SK-N-SH treated with all-trans-retinoic acid at 6 μM for 48 hours (cell line): ENCODE data around the gene RNGTT.

ENCODE experiments used
- ARNTL ChIP-seq: fragments of 450-650 bp; formaldehyde crosslinking; IDR thresholded peaks from 2 replicates; pipeline ENCODE4 v1.5.0; 2020; ENCODE audit warnings: low read depth, mild to moderate bottlenecking, moderate library complexity, borderline replicate concordance
- ESRRG ChIP-seq: fragments of 250-450 bp; sonication (Bioruptor Pico); IDR thresholded peaks from 2 replicates; pipeline ENCODE4 v1.6.1; 2021; ENCODE audit warnings: mild to moderate bottlenecking
- GLIS3 ChIP-seq: fragments of 250-450 bp; sonication (Bioruptor Pico); IDR thresholded peaks from 2 replicates; pipeline ENCODE4 v1.5.0; 2020; ENCODE audit warnings: mild to moderate bottlenecking, moderate library complexity
- PPARA ChIP-seq: fragments of 250-450 bp; sonication (Bioruptor Pico); IDR thresholded peaks from 2 replicates; pipeline ENCODE4 v1.5.0; 2020; ENCODE audit warnings: mild to moderate bottlenecking, borderline replicate concordance
- RARB ChIP-seq: fragments of 250-450 bp; sonication (Bioruptor Pico); IDR thresholded peaks from 2 replicates; pipeline ENCODE4 v1.8.0; 2021; ENCODE audit warnings: mild to moderate bottlenecking, moderate library complexity
- SNAI2 ChIP-seq: fragments of 250-450 bp; sonication (Bioruptor Pico); IDR thresholded peaks from 2 replicates; pipeline ENCODE4 v1.5.0; 2020; ENCODE audit warnings: mild to moderate bottlenecking, moderate library complexity
- TCF4 ChIP-seq: fragments of 250-450 bp; sonication (Bioruptor Pico); IDR thresholded peaks from 2 replicates; pipeline ENCODE4 v1.8.0; 2021; ENCODE audit warnings: mild to moderate bottlenecking, moderate library complexity, borderline replicate concordance
- ZC3H10 ChIP-seq: fragments of 250-450 bp; sonication (Bioruptor Pico); IDR thresholded peaks from 2 replicates; pipeline ENCODE4 v1.5.1; 2021; ENCODE audit warnings: mild to moderate bottlenecking, moderate library complexity
- ZFP30 ChIP-seq: fragments of 450-650 bp; formaldehyde crosslinking; IDR thresholded peaks from 2 replicates; pipeline ENCODE4 v1.5.0; 2022; ENCODE audit warnings: mild to moderate bottlenecking, moderate library complexity
- ZNF565 ChIP-seq: fragments of 450-650 bp; formaldehyde crosslinking; conservative IDR thresholded peaks from 2 replicates; pipeline ENCODE4 v1.5.0; 2020; ENCODE audit warnings: low read depth, mild to moderate bottlenecking, moderate library complexity
- ZNF70 ChIP-seq: fragments of 450-650 bp; formaldehyde crosslinking; IDR thresholded peaks from 2 replicates; pipeline ENCODE4 v1.5.0; 2020; ENCODE audit warnings: mild to moderate bottlenecking, moderate library complexity
- TF ChIP-seq, protein P1 (sequence below): fragments of 250-450 bp; sonication (Bioruptor Pico); IDR thresholded peaks from 2 replicates; pipeline ENCODE4 v1.8.0; 2021; ENCODE audit warnings: low read depth, mild to moderate bottlenecking, moderate library complexity, borderline replicate concordance

DNA sequence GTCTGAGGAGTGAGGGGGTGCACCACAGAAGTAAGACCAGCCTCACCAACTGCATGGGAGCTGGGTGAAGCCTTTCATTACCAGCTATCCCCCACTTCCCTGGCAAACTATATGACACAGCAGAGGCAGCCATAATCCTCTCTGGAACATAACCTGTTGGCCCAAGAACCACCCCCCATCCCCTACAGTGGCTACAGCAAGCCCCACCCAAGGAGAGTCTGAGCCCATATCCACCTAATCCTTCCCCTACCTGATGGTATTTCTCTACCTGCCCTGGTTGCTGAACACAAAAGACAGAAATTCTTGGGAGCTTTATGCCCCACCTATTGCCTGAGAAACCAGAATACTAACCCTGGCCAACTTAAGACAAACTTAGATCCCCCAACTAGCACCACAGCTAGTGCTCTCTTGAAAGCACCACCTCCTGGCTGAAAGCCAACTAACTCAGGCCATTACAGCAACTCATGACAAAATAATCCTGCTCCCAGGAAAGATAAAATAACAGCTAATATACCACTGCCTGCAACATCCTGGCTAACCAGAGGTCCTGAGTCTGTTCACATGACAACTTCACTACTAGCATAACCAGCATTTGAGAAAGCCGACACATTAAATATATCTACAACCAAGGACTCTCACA is 11.2 kb downstream of the RNGTT start:
- TF ChIP-seq, protein P1, sequence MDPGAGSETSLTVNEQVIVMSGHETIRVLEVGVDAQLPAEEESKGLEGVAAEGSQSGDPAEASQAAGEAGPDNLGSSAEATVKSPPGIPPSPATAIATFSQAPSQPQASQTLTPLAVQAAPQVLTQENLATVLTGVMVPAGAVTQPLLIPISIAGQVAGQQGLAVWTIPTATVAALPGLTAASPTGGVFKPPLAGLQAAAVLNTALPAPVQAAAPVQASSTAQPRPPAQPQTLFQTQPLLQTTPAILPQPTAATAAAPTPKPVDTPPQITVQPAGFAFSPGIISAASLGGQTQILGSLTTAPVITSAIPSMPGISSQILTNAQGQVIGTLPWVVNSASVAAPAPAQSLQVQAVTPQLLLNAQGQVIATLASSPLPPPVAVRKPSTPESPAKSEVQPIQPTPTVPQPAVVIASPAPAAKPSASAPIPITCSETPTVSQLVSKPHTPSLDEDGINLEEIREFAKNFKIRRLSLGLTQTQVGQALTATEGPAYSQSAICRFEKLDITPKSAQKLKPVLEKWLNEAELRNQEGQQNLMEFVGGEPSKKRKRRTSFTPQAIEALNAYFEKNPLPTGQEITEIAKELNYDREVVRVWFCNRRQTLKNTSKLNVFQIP (CRISPR knock-in tag) = no peak
- TF ChIP-seq GLIS3 (CRISPR knock-in tag) = no peak
- TF ChIP-seq ZFP30 = no peak
- no peak for TF ChIP-seq PPARA (CRISPR knock-in tag)
- TF ChIP-seq RARB (CRISPR knock-in tag) = no peak
- TF ChIP-seq SNAI2 (CRISPR knock-in tag) = no peak
- no peak for TF ChIP-seq TCF4 (CRISPR knock-in tag)
- TF ChIP-seq ESRRG = no peak
- no peak for TF ChIP-seq ZC3H10 (CRISPR knock-in tag)
- TF ChIP-seq ZNF70 = no peak
- no peak for TF ChIP-seq ARNTL (CRISPR knock-in tag)
- TF ChIP-seq ZNF565 (CRISPR knock-in tag) = no peak
